Neural cell (in vitro differentiated cells): ENCODE measurements around the gene EIF2S3B.

Source experiments
- CTCF ChIP-seq: fragments of 450-650 bp; IDR thresholded peaks from 2 replicates; pipeline ENCODE4 v1.5.1; 2014; ENCODE audit warnings: antibody characterized with exemption, mild to moderate bottlenecking, moderate library complexity; ENCODE audit not compliant: poor library complexity, severe bottlenecking
- EP300 ChIP-seq: fragments of 450-650 bp; conservative IDR thresholded peaks from 2 replicates; pipeline ENCODE4 v1.6.1; 2014; ENCODE audit warnings: antibody characterized with exemption, mild to moderate bottlenecking, moderate library complexity; ENCODE audit not compliant: poor library complexity, severe bottlenecking
- EZH2 ChIP-seq: fragments of 200-600, 300-800 bp; shearing (Covaris generic), sonication (generic); IDR thresholded peaks from 2 replicates; pipeline ENCODE4 v1.6.1; 2014; ENCODE audit warnings: antibody characterized with exemption, low read length, borderline replicate concordance, mild to moderate bottlenecking; ENCODE audit not compliant: insufficient read depth, poor library complexity, severe bottlenecking
- MXI1 ChIP-seq: fragments of 450-650 bp; conservative IDR thresholded peaks from 2 replicates; pipeline ENCODE4 v1.6.1; 2014; ENCODE audit warnings: antibody characterized with exemption, mild to moderate bottlenecking; ENCODE audit not compliant: poor library complexity, severe bottlenecking
- POLR2AphosphoS5 ChIP-seq: IDR thresholded peaks from 2 replicates; pipeline ENCODE4 v1.6.1; 2012
- RAD21 ChIP-seq: fragments of 450-650 bp; conservative IDR thresholded peaks from 2 replicates; pipeline ENCODE4 v1.6.1; 2014; ENCODE audit warnings: antibody characterized with exemption, mild to moderate bottlenecking, moderate library complexity
- REST ChIP-seq: IDR thresholded peaks from 2 replicates; pipeline ENCODE4 v1.6.1; 2012; ENCODE audit warnings: borderline replicate concordance
- TAF1 ChIP-seq: IDR thresholded peaks from 2 replicates; pipeline ENCODE4 v1.6.1; 2012; ENCODE audit warnings: low read depth

GRCh38 chr12:10497602-10498001 lies 8.1 kb upstream of the EIF2S3B start:
- TF ChIP-seq POLR2AphosphoS5 (no peak), TAF1 (no peak), RAD21 (no peak), CTCF (no peak), EP300 (no peak), EZH2 (no peak), REST (no peak), MXI1 (no peak)
